Endothelial cell of umbilical vein (primary cell): Measurements from ENCODE around the gene HP1BP3. TPM values are rescaled to one million over a fixed set of nuclear protein-coding genes. Genes with fewer than 3 reads are reported as not detected.

Source experiments
- BruUV-seq: library from RNA; stranded (reverse); fragments of 400-500 nt; replicated peaks from 2 replicates; lab custom pipeline; 2021; lab: Mats Ljungman, UMichigan
- CTCF ChIA-PET: fragments of 300-600, 350-600 bp; sonication (Branson Sonifier 250); formaldehyde crosslinking; loops from one replicate; lab custom pipeline; 2021; ENCODE audit warnings: antibody characterized with exemption, inconsistent platforms; lab: Charles Lee
- POLR2A ChIA-PET: fragments of 300-600, 350-600 bp; sonication (Branson Sonifier 250); formaldehyde crosslinking; loops from one replicate; lab custom pipeline; 2021; ENCODE audit warnings: antibody characterized with exemption, inconsistent platforms; lab: Charles Lee
- DNase-seq: peaks from one replicate; pipeline ENCODE4 v3.0.0-alpha.2; 2011; ENCODE audit warnings: low read depth, low spot score
- FAIRE-seq: peaks from 2 replicates; lab custom pipeline; 2011; peaks lifted over from hg19 to GRCh38; lab: Jason Lieb, UNC
- H2AFZ ChIP-seq: 2 replicates; pipeline ENCODE4 v1.6.0; 2012; ENCODE audit warnings: low read depth, low read length, control low read depth, inconsistent platforms
- H3K27ac ChIP-seq: 2 replicates; pipeline ENCODE4 v1.5.1; 2011; ENCODE audit warnings: low read depth, mild to moderate bottlenecking, control low read depth, low read length, moderate library complexity; ENCODE audit not compliant: insufficient read depth
- H3K27me3 ChIP-seq, 2 experiments: 2 replicates each; pipeline versions ENCODE4 v1.6.0 to v1.6.1; 2011; ENCODE audit warnings: low read length in 2 of 2, mixed read lengths in 1 of 2; ENCODE audit not compliant: control insufficient read depth in 2 of 2, insufficient read depth in 2 of 2
- H3K36me3 ChIP-seq, 2 experiments: 2 replicates in 1 of 2; 3 replicates in 1 of 2; pipeline ENCODE4 v1.5.1; 2011; ENCODE audit warnings: low read length in 2 of 2, mild to moderate bottlenecking in 1 of 2, moderate library complexity in 1 of 2; ENCODE audit not compliant: control insufficient read depth in 2 of 2, insufficient read depth in 2 of 2; ENCODE audit errors: extremely low read depth in 1 of 2
- H3K4me1 ChIP-seq: 3 replicates; pipeline ENCODE4 v1.5.1; 2011; ENCODE audit warnings: mild to moderate bottlenecking, low read length; ENCODE audit not compliant: control insufficient read depth, insufficient read depth; ENCODE audit errors: extremely low read depth
- H3K4me2 ChIP-seq: 2 replicates; pipeline ENCODE4 v1.6.1; 2011; ENCODE audit warnings: low read length, control low read depth, mixed read lengths; ENCODE audit not compliant: insufficient read depth
- H3K4me3 ChIP-seq, 3 experiments: fragments of 200-600 bp in 1 of 3; sonication (generic), shearing (Covaris generic) in 1 of 3; replicated peaks in 1 of 3; 2 replicates each; pipeline ENCODE4 v1.5.1; 2011 to 2016; ENCODE audit warnings: control low read depth in 3 of 3, low read length in 3 of 3, mild to moderate bottlenecking in 2 of 3, inconsistent platforms in 1 of 3, low read depth in 1 of 3, moderate library complexity in 1 of 3; ENCODE audit not compliant: insufficient read depth in 1 of 3
- H3K79me2 ChIP-seq: 2 replicates; pipeline ENCODE4 v1.6.0; 2012; ENCODE audit warnings: low read length, inconsistent platforms; ENCODE audit not compliant: control insufficient read depth, insufficient read depth
- H3K9ac ChIP-seq: replicated peaks from 2 replicates; pipeline ENCODE3; 2011; ENCODE audit warnings: low read length, control low read depth; ENCODE audit not compliant: insufficient read depth; ENCODE audit errors: extremely low read depth
- H3K9me1 ChIP-seq: replicated peaks from 3 replicates; pipeline ENCODE4 v1.6.0; 2011; ENCODE audit warnings: mild to moderate bottlenecking, low read length; ENCODE audit not compliant: control insufficient read depth, insufficient read depth; ENCODE audit errors: extremely low read depth
- H3K9me3 ChIP-seq: replicated peaks from 2 replicates; pipeline ENCODE4 v1.5.1; 2012; ENCODE audit warnings: low read length, inconsistent platforms; ENCODE audit not compliant: control insufficient read depth, insufficient read depth
- H4K20me1 ChIP-seq: replicated peaks from 2 replicates; pipeline ENCODE3; 2011; ENCODE audit warnings: mild to moderate bottlenecking, low read length; ENCODE audit not compliant: control insufficient read depth, insufficient read depth; ENCODE audit errors: extremely low read depth
- CTCF ChIP-seq, 2 donors: IDR thresholded peaks; 1 replicate in 1 of 2; 2 replicates in 1 of 2; pipeline ENCODE4 v1.5.1; 2011; ENCODE audit warnings: low read length in 2 of 2, mild to moderate bottlenecking in 2 of 2, moderate library complexity in 2 of 2, control low read depth in 1 of 2, inconsistent platforms in 1 of 2, low read depth in 1 of 2; ENCODE audit not compliant: insufficient read depth in 1 of 2; ENCODE audit errors: extremely low read depth in 1 of 2
- dilution Hi-C: fragments of 300-500 bp; cut with MboI; formaldehyde crosslinking; loops from one replicate; pipeline ENCODE4 v1.15.0; 2019; ENCODE audit warnings: low sequenced_read_pairs; ENCODE audit not compliant: extremely low pct_ligation_motif_present
- intact Hi-C: fragments of 100-400 bp; cut with micrococcal nuclease; formaldehyde crosslinking; loops from one replicate; pipeline ENCODE4 v1.10.0; 2022
- polyA plus RNA-seq, 4 experiments: library from polyadenylated mRNA; depleted of rRNA in 3 of 4; stranded (reverse) in 3 of 4; unstranded in 1 of 4; fragments of >200 nt; gene quantifications; 2 replicates each; pipeline versions ENCODE4 v1.2.1 to v1.2.3, GENCODE V29; 2011 to 2012; ENCODE audit warnings: missing spikeins in 1 of 4
- total RNA-seq: library from RNA; stranded (reverse); gene quantifications from 2 replicates; pipeline ENCODE4 v1.2.3, GENCODE V29; 2021

HP1BP3 gene
- total and polyA plus RNA-seq, 2 donors (not counting 3 experiments of a cell fraction or from before 2014, with no cell fraction given), result 87.2 to 231 TPM

GRCh38 chr1:20770314-20771087, 16.6 kb downstream of the HP1BP3 start:
- intact Hi-C loops, result no loop called here

More at GRCh38 chr1:20770314-20771087, 16.6 kb downstream of the HP1BP3 start:
- BruUV-seq, result no TSS peak
- no peaks in the 10 kb centered on the region for H4K20me1 ChIP-seq
- H3K4me1 ChIP-seq, result no peaks in the 10 kb centered on the region
- no peak for FAIRE-seq
- no peak for TF ChIP-seq CTCF (IDR thresholded peaks at IDR 0.05; ENCODE audit: extremely low read depth in 1 of 2, insufficient read depth in 1 of 2, low read depth in 1 of 2, low read length in 2 of 2)
- no peak overlapping the region for H3K4me3 ChIP-seq
- no peak overlapping the region for H3K4me2 ChIP-seq
- CTCF ChIA-PET, result interaction anchor here (1.4 to 3.5 kb wide), 2 partner anchors 10 to 74 kb away, joined by 4 to 14 read pairs; no protein-coding TSS in a partner anchor
- no peaks in the 10 kb centered on the region for H3K9me3 ChIP-seq
- no peak overlapping the region for H3K9ac ChIP-seq
- H2AFZ ChIP-seq, result no peak overlapping the region
- POLR2A ChIA-PET, result no interaction called here
- no peak overlapping the region for H3K27ac ChIP-seq
- no peak for DNase-seq
- no peaks in the 10 kb centered on the region for H3K27me3 ChIP-seq
- dilution Hi-C loops, result no loop called here
- H3K9me1 ChIP-seq, result no peaks in the 10 kb centered on the region
- peaks cover 10% of the 10 kb centered on the region for H3K79me2 ChIP-seq
- peaks cover 31 to 57% of the 10 kb centered on the region in 2 experiments for H3K36me3 ChIP-seq
